Hematopoietic multipotent progenitor cell treated with erythropoietin and hydrocortisone succinate and interleukin-3 and kit ligand, for 4 days (in vitro differentiated cells): ENCODE data around the gene TLCD5.

Experiments used
- DNase-seq: peaks from one replicate; pipeline ENCODE4 v3.0.0-alpha.2; 2015

Gene TLCD5

DNA sequence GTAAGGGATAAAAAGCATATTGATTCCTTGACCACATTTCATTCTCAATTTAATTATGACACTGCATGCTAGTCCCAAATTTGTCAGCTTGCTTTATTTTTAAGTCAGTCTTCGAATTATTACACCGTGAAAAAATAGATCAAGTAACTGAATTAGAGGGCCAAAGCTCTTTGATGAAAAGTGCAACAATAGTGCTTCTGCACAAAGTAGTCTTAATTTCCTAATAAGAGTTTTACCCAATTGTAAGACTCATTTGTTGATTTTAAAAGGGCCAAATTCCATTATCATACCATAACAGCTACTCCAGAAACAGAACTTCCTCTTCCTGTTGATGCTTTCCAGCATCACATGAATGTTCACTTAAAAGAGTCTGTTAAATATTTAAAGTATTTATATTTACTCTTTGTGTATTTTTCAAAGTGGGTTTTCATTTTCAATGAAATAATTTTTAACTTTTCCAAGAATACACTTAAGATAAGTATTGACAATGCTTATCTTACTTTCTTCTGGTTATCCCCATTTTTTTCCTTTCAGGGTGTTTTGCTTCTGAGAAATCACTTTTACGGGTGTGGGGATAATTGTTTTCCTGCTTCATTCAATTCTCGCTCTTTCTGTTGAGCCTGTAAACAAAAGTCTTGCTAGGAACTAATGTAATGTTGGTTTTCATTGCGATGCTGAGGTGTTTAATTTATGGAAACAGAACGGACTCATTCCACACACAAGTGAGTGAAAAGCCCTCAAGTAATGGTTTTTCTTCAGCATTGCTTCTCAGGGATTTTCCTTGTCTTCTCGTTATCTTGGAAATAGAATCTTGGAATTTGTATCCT, 13.2 kb downstream of the TLCD5 start:
- DNase-seq = peak; percentile 55

DNA sequence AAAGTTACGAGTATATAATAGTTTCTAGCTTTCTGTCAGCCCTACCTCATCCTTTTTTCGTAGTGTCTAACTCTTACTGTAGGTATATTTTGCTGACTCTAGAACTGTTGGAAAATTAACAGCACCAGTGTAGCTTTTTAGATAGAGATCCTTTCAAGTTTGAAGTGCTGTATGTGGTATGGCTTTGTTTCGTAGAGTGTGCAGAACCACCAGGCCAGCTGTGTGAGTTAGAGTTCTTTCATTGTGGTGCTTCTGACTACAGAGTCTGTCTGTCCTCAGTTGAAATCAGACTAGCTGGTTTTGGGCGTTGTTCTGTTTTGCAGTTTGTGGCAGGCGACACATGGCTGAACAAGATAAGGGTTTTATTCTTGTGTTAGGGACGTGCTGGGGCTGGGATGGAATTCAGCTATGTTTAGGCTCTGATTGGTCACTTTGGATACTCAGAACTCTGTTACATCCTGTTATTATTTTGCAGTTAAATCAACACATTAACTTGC, 14.3 kb downstream of the TLCD5 start:
- DNase-seq = peak; percentile 97

DNA sequence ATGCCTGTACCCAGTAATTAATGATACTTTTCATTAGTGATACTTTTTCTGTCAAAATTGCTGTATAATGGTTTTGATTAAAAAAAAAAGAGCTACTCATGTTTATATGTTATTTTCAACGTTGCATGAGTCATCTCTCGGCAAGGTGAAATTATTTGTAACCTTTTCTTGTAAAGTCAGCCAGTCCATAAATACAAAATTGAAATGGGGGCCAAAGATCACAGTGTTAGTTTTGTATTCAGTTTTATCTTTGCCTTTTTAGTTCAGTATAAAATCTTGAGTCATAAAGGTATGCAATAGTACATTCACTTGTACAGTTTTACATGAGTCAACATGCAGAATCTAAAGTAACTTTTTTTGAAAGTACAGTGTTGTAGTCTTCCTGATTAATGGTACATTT, 15.4 kb downstream of the TLCD5 start:
- no peak for DNase-seq

- DNase-seq = no peak
Measured at GRCh38 chr11:120342226-120342625, 17.1 kb downstream of the TLCD5 start.

GRCh38 chr11:120342678-120343077, 17.6 kb downstream of the TLCD5 start:
- no peak for DNase-seq

- DNase-seq = no peak
Measured at GRCh38 chr11:120343429-120343828, 18.3 kb downstream of the TLCD5 start.

GRCh38 chr11:120344302-120345004, 19.4 kb downstream of the TLCD5 start:
- DNase-seq = peak; percentile 92

DNA sequence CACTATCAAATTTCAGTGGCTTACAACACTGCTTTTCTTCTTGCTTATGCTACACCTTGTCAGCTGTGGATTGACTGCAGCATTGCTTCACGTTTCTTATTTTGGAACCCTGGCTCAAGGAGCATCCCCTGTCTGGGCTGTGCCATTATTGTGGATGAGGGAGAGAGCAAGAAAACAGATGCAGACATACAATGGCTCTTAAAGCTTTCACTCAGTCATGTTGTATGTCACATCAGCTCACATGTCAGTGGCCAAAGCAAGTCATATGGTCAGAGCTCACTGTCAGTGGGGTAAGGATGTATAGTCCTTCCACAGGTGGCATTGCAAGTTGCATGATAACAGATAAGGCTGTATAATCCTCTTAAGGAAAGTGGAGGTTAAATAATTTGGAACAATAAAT, 21.1 kb downstream of the TLCD5 start:
- DNase-seq = no peak

DNA sequence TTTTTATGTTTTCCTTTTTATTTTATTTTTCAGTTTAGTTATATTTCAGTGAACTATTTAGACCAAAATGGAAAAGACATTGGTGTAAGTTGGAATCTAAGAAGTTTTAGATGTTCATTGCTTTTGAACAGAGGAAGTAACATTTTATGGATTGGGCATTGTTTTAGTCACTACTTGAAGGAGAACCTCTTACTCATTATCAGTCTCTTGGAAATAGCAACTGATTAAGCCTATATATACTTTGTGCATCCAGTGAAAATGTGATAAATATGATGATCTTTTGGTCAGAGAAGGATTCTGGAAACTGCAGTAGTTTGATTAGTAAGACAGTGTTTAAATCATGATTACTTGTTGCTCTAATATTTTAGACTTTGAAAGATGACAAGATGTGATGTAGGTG, 25.5 kb downstream of the TLCD5 start:
- DNase-seq = no peak

GRCh38 chr11:120352405-120352804, 27.3 kb downstream of the TLCD5 start:
- peak; percentile 27 for DNase-seq

- no peak for DNase-seq
Measured at GRCh38 chr11:120354068-120354467, 29.0 kb downstream of the TLCD5 start.

DNA sequence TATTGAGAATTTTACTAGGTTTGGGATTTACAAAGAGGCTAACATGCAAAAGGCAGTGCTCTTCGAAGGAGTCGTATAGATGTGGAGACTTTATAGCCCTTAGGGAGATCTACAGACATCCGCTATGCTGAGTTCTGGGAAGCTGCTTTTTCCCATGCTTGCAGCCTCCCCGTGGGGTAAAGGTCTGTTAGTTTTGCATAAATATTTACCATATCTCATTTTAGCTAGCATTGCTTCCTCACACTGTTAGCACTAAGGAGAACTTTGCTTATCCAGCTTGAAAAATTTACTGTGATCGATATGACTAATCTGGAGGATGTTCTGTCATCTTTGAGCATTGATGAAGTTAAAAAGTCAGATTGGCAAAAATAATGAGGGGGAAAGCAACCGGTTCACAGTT, 29.7 kb downstream of the TLCD5 start:
- DNase-seq = no peak

GRCh38 chr11:120357620-120358019, 32.5 kb downstream of the TLCD5 start:
- DNase-seq = no peak

- no peak for DNase-seq
Measured at GRCh38 chr11:120358729-120359128, 33.6 kb downstream of the TLCD5 start.

DNA sequence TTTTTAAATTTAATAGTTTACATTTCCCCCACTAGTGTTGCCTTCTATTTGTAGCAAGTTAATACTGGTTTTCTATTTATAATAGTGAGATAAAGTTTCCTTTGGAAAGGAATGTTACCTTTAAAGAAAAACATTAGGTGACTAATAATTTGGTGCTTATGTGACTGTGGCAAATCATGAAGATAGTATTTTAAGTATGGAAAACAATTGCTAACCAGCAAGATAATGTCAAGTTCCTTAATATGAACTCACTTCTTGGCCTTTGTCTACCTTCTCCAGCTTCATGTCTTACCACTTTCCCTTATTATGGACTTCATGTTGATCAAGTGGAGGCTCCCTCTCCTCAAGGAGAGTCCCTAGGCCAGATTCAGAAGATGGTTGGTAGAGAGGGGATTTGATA, 38.3 kb downstream of the TLCD5 start:
- DNase-seq = no peak

DNA sequence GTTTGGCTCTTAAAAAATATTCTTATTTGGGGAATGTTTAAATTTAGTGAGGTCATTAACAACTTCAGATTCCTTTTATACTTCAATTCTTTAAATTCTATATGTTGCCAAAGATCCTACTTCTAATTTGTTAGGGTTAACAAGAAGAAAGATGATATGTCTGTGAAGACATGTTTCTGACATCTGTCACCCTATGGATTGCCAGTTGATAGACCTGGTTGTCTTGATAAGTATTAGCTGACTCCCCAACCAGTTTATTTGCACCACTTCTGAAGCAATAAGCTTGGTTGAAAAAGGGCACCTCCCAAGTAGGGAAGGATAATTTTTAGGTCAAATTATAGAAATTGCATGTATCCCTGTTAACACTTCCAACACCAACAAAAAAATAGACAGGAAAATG, 40.4 kb downstream of the TLCD5 start:
- DNase-seq = no peak

DNA sequence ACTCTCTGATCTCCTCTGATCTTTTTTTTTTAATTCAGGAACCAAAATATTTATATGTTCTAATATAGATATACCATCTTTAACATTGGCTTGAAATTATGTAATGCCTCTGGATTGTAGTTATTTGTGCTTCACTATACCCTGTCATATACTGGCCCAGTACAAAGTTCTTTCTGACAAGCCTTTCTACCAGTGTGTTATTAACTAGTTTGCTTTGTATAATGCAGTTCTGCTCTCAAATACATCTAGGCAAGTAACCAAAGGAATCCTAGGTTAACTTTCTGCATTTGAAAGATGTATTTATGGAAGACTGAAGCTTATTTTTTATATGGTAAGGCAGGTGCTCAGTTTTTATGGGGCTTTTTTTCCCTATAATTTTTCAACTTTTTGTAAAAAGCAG, 47.2 kb downstream of the TLCD5 start:
- DNase-seq = no peak

GRCh38 chr11:120375076-120375475, 50.0 kb downstream of the TLCD5 start:
- no peak for DNase-seq

- no peak for DNase-seq
Measured at GRCh38 chr11:120376547-120377182, 51.6 kb downstream of the TLCD5 start.

DNA sequence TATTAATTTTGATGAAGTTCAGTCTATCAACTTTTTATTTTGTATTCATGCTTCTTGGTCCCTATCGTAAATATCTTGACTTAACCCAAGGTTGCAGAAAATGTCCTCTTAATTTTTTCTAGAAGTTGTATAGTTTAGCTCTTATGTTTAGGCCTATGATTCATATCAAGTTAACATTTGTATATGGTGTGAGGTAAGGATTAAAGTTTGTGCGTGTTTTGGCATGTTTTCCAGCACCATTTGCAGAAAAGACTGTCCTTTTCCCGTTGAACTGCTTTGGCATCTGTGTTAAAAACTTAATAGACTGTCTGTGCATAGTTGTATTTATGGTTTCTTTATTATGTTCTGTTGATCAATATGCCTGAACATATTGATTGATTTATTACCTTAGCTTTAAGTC, 53.4 kb downstream of the TLCD5 start:
- DNase-seq = no peak

DNA sequence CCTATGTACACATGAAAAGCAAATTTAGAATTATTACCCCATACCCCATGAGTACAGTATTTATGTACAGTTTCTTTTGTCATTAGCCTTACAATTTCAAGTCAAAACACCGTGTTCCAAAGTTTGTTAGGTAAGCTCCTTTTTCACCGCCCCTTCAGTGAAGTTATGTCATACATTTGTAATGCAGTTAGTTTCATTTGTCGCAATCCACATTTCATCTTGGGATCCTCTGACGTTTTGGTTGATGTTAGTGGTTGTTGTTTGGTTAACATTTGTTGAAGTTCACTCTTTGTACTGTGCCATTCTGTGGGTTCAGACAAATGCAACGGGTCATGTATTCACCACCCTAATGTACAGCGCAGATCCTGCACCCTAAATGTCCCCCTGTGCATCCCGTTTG, 56.3 kb downstream of the TLCD5 start:
- no peak for DNase-seq
